Sigmoid colon (tissue), 7 donors: ENCODE data around the gene SHISA6. TPM values are rescaled to one million over a fixed set of nuclear protein-coding genes. Genes with fewer than 3 reads are reported as not detected.

Source experiments
- DNase-seq: peaks from one replicate; pipeline ENCODE4 v3.0.0-alpha.2; 2019
- H3K27ac ChIP-seq, 4 donors: fragments of 200-600 bp; sonication (generic); one replicate each; pipeline ENCODE4 v1.5.1; 2016 to 2019; ENCODE audit warnings: mild to moderate bottlenecking in 1 of 4
- H3K27me3 ChIP-seq, 3 donors: fragments of 200-600 bp; sonication (generic); one replicate each; pipeline ENCODE4 v1.5.1; 2019; ENCODE audit warnings: mild to moderate bottlenecking in 1 of 3
- H3K36me3 ChIP-seq, 4 donors: fragments of 200-600 bp; sonication (generic); one replicate each; pipeline ENCODE4 v1.5.1; 2016 to 2019
- H3K4me1 ChIP-seq, 4 donors: fragments of 200-600 bp; sonication (generic); one replicate each; pipeline ENCODE4 v1.5.1; 2017 to 2019
- H3K4me3 ChIP-seq, 4 donors: fragments of 200-600 bp; sonication (generic); one replicate each; pipeline ENCODE4 v1.5.1; 2017 to 2019; ENCODE audit warnings: mild to moderate bottlenecking in 2 of 4, moderate library complexity in 1 of 4
- H3K9me3 ChIP-seq, 4 donors: fragments of 200-600 bp in 3 of 4; sonication (generic) in 3 of 4; one replicate each; pipeline versions ENCODE4 v1.5.1 to v1.6.1; 2013 to 2019
- EP300 ChIP-seq, 4 donors: sonication (generic); formaldehyde crosslinking; IDR thresholded peaks; one replicate each; pipeline ENCODE4 v1.6.1; 2017; ENCODE audit warnings: antibody characterized with exemption in 4 of 4
- POLR2A ChIP-seq, 2 donors: fragments of 450-650 bp; IDR thresholded peaks; one replicate each; pipeline ENCODE4 v1.6.1; 2016; ENCODE audit warnings: antibody characterized with exemption in 2 of 2, mild to moderate bottlenecking in 2 of 2, moderate library complexity in 2 of 2
- POLR2AphosphoS5 ChIP-seq, 4 donors: sonication (generic); formaldehyde crosslinking; IDR thresholded peaks; one replicate each; pipeline ENCODE4 v1.6.1; 2017; ENCODE audit warnings: antibody characterized with exemption in 4 of 4
- WGBS, 2 donors: extraction: QIAGEN DNeasy Blood & Tissue Kit; methylation state at CpG; one replicate each; pipeline ENCODE4 v1.1.7; 2013; 5-methylcytosine and 5-hydroxymethylcytosine counted together
- intact Hi-C: fragments of 100-400 bp; cut with DNase I; formaldehyde crosslinking; loops from one replicate; pipeline ENCODE4 v1.15.1; 2023
- polyA plus RNA-seq, 3 donors: library from polyadenylated mRNA; stranded (reverse); fragments of 200-250 nt; gene quantifications; one replicate each; pipeline ENCODE4 v1.2.3, GENCODE V29; 2013
- total RNA-seq, 4 donors: library from RNA; depleted of rRNA; stranded (reverse); fragments of >200 nt; gene quantifications; one replicate each; pipeline ENCODE4 v1.1.0, GENCODE V29; 2016
- TF ChIP-seq, protein P1 (sequence below), 4 experiments: fragments of 450-650 bp in 3 of 4; fragments of 200-600 bp in 1 of 4; IDR thresholded peaks; one replicate each; pipeline ENCODE4 v1.5.1; 2016 to 2019; ENCODE audit warnings: antibody characterized with exemption in 4 of 4, mild to moderate bottlenecking in 3 of 4, moderate library complexity in 2 of 4
- donor health status: healthy with polysubstance abuse.
- donor health status: Bipolar disorder and iron deficiency.
- donor health status: healthy.

SHISA6 gene
- total and polyA plus RNA-seq, 7 donors: under 0.01 to 1.1 (median 0.38) TPM; not detected in 1

DNA sequence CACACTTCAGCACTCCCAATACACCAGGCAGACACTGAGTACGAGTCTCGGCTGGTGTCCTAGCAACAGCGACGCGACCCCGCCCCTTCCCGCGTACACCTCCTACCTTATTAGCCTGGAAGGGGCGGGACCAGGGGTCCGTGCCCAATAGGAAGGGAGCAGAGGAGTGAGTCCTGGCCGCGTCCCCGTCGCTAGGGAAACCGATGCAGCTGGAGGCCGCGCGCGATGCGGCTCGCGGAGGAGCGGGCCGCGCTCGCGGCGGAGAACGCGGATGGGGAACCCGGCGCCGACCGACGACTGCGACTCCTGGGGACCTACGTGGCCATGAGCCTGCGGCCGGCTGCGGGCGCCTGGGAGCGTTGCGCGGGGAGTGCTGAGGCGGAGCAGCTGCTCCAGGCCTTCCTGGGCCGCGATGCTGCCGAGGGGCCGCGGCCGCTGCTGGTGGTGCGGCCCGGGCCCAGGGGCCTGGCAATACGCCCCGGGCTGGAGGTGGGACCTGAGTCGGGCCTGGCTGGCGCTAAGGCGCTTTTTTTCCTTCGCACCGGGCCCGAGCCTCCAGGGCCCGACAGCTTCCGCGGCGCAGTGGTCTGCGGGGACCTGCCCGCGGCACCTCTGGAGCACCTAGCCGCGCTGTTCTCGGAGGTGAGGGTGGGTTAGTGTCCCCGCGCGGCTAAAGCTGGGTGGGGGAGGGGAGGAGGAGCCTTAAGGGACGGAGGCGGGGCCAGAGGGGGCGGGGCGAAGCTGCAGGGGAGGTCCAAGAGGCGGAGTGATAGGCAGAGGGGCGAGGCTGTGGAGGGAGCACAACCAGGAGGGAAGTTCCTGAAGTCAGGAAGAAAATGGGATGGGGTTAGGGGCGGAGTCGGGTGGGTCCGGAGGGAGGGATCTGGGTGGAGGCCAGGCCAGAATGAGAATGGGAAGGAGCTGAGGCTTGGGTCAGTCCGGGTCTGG lies 357.5 kb downstream of the SHISA6 start, which contains the start of gene DNAH9:
DNAH9 (plus strand) TSS at position 197 of the 948 bp plus-strand sequence; CDS start at position 226, 29 bp downstream.
- H3K27ac ChIP-seq: peak within 1 kb of the TSS; percentile 68 to 85 (median 82)
- H3K4me3 ChIP-seq: peak within 1 kb of the TSS; percentile 33 to 78 (median 60)
- WGBS, 2 donors: 3 to 6% methylated on average over 84 of the region's 84 CpGs
- no peaks in the 10 kb centered on the region for H3K27me3 ChIP-seq
- peaks cover 0 to 16% (median 10%) of the 10 kb centered on the region in 4 donors for H3K4me1 ChIP-seq
- intact Hi-C loops: no loop called here
- H3K36me3 ChIP-seq: no peaks in the 10 kb centered on the region
- no peaks in the 10 kb centered on the region for H3K9me3 ChIP-seq
- peak; percentile 97 for DNase-seq
- TF ChIP-seq POLR2AphosphoS5 (IDR thresholded peaks at IDR 0.05): peak in 2 of 4 donors; percentile 46 to 80
- TF ChIP-seq, protein P1, sequence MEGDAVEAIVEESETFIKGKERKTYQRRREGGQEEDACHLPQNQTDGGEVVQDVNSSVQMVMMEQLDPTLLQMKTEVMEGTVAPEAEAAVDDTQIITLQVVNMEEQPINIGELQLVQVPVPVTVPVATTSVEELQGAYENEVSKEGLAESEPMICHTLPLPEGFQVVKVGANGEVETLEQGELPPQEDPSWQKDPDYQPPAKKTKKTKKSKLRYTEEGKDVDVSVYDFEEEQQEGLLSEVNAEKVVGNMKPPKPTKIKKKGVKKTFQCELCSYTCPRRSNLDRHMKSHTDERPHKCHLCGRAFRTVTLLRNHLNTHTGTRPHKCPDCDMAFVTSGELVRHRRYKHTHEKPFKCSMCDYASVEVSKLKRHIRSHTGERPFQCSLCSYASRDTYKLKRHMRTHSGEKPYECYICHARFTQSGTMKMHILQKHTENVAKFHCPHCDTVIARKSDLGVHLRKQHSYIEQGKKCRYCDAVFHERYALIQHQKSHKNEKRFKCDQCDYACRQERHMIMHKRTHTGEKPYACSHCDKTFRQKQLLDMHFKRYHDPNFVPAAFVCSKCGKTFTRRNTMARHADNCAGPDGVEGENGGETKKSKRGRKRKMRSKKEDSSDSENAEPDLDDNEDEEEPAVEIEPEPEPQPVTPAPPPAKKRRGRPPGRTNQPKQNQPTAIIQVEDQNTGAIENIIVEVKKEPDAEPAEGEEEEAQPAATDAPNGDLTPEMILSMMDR (IDR thresholded peaks at IDR 0.05): no peak
- TF ChIP-seq POLR2A (IDR thresholded peaks at IDR 0.05): no peak

DNA sequence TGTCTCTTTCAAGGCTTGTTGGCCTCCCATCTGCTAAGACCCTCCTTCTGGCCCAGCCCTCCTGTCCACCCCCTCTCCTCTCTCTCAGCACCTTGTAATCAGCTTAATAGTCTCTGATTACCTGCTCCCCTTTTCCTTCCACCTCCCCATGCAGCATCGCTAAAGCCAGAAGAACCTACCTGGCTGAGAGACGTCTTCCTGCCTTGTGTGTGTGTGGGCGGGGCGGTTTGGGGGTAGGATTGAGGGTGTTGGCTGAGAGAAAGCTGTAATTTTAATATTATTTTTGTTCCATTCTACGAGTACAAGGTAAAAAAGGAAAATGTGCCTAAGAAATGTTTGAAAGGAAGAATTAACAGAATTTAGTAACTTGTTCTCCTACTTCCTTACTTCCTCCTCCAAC lies 360.6 kb downstream of the SHISA6 start:
- Histone ChIP-seq H3K4me1 (peaks cover 0 to 16% (median 10%) of the 10 kb centered on the region in 4 donors), H3K36me3 (no peaks in the 10 kb centered on the region), H3K27me3 (no peaks in the 10 kb centered on the region), H3K4me3 (no peak overlapping the region), H3K9me3 (no peaks in the 10 kb centered on the region), H3K27ac (no peak overlapping the region)
- 73 to 74% methylated on average over 5 of the region's 5 CpGs for WGBS, 2 donors
- no peak for DNase-seq
- TF ChIP-seq POLR2A (IDR thresholded peaks at IDR 0.05): no peak
- no peak for TF ChIP-seq EP300 (IDR thresholded peaks at IDR 0.05)
- TF ChIP-seq POLR2AphosphoS5 (IDR thresholded peaks at IDR 0.05): no peak
- TF ChIP-seq, protein P1 (IDR thresholded peaks at IDR 0.05): no peak
- intact Hi-C loops: no loop called here

DNA sequence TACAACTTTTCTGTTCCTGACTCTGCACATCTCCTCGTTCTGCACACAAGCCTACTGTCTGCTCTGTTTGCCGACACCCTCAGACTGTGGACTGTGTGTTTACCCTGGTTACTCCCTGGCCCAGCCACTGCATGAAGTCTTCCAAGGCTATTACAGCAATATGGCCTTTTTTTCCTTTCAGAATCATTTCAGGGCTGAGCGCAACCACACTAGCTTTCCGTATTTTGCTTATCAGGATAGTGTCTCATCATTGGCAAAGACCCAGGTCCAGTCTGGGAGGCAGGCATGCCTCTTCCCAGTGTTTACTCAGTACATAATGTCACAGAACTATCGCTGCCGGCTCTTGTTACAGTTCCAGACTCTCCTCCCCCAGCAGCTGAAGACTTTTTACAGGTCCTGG lies 367.4 kb downstream of the SHISA6 start:
- WGBS, 2 donors: 10 to 39% methylated on average over 6 of the region's 6 CpGs
- peaks cover 0 to 15% (median 14%) of the 10 kb centered on the region in 4 donors for H3K4me1 ChIP-seq

DNA sequence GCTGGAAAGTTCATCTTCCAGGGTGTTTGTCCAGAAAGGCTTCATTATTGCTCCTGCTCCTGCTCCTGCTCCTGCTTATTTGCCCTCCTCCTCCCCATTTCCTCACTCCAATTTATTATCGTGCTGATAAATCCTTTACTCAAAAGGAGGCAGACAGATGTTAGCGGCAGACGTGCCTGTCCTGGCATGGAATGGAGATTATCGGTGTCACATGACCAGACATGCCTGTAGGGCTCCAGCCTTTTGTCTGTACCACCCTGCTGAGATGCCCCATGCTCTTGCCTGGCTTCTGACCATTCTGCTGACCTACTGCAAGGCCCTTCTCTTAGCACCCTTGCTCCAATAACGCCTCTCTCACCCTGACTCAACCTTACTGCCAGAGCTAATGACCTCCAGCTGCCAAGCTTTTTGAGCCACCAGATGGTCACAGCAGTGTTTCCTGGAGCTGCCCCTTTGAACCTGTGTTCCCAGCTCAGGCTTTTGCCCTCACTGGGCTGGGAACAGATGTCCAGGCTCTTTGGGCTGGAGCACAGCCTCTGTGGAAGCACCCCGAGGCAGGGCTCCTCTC lies 370.1 kb downstream of the SHISA6 start:
- Histone ChIP-seq H3K4me3 (no peak overlapping the region), H3K36me3 (no peaks in the 10 kb centered on the region), H3K4me1 (peaks cover 0 to 15% (median 14%) of the 10 kb centered on the region in 4 donors), H3K27ac (no peak overlapping the region), H3K27me3 (peaks cover 0 to 5% (median 0%) of the 10 kb centered on the region in 3 donors), H3K9me3 (no peaks in the 10 kb centered on the region)
- intact Hi-C loops: no loop called here
- WGBS, 2 donors: 50 to 74% methylated on average over 6 of the region's 6 CpGs
- TF ChIP-seq EP300 (IDR thresholded peaks at IDR 0.05): no peak
- TF ChIP-seq POLR2AphosphoS5 (IDR thresholded peaks at IDR 0.05): no peak
- no peak for TF ChIP-seq POLR2A (IDR thresholded peaks at IDR 0.05)
- TF ChIP-seq, protein P1 (IDR thresholded peaks at IDR 0.05): no peak
- DNase-seq: no peak

More for the DNA sequence above, 367.4 kb downstream of the SHISA6 start:
- Histone ChIP-seq H3K27me3 (no peaks in the 10 kb centered on the region), H3K36me3 (no peaks in the 10 kb centered on the region), H3K27ac (peak overlapping the region; percentile 24 to 63 (median 56)), H3K4me3 (no peak overlapping the region), H3K9me3 (no peaks in the 10 kb centered on the region)
- intact Hi-C loops: no loop called here
- TF ChIP-seq EP300 (IDR thresholded peaks at IDR 0.05) (no peak), POLR2AphosphoS5 (IDR thresholded peaks at IDR 0.05) (peak in 2 of 4 donors; percentile 44 to 46)
- DNase-seq: peak; percentile 77

DNA sequence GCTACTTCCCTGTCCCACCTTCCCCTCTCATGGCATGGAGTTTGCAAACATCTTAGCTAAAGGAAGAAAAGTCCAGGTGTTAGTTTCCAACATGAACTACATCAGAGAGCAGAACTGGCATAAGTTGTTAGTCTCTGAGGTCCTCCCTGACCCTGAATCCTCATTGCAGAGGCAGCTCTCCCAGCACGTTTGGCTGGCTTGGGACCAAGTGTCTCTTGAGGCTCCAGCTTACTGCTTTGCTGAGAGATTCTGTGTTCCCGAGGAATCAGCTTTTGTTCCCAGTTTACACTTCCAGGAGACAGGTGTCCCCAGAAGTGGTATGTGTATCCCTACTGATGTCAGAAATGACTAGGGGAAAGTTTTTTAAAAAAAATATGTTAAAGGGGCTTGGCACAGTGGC lies 371.9 kb downstream of the SHISA6 start:
- H3K4me3 ChIP-seq: no peak overlapping the region
- no peak for DNase-seq
- WGBS, 2 donors: 50 to 56% methylated on average over 2 of the region's 2 CpGs
- peaks cover 0 to 5% (median 0%) of the 10 kb centered on the region in 3 donors for H3K27me3 ChIP-seq
- H3K27ac ChIP-seq: no peak overlapping the region
- H3K9me3 ChIP-seq: no peaks in the 10 kb centered on the region
- peaks cover 0 to 14% (median 11%) of the 10 kb centered on the region in 4 donors for H3K4me1 ChIP-seq
- intact Hi-C loops: no loop called here
- TF ChIP-seq EP300 (IDR thresholded peaks at IDR 0.05): no peak
- TF ChIP-seq POLR2A (IDR thresholded peaks at IDR 0.05): no peak
- no peak for TF ChIP-seq POLR2AphosphoS5 (IDR thresholded peaks at IDR 0.05)
- TF ChIP-seq, protein P1 (IDR thresholded peaks at IDR 0.05): no peak
- no peaks in the 10 kb centered on the region for H3K36me3 ChIP-seq
